ENCODE measurements around the gene HOXD10. TPM values are rescaled to one million over a fixed set of nuclear protein-coding genes. Genes with fewer than 3 reads are reported as not detected.

The HOXD10 gene
- total and polyA plus RNA-seq, 2 of the 13 experiments (the other 11 are each of a cell fraction or from before 2014, with no cell fraction given), result not detected

DNA sequence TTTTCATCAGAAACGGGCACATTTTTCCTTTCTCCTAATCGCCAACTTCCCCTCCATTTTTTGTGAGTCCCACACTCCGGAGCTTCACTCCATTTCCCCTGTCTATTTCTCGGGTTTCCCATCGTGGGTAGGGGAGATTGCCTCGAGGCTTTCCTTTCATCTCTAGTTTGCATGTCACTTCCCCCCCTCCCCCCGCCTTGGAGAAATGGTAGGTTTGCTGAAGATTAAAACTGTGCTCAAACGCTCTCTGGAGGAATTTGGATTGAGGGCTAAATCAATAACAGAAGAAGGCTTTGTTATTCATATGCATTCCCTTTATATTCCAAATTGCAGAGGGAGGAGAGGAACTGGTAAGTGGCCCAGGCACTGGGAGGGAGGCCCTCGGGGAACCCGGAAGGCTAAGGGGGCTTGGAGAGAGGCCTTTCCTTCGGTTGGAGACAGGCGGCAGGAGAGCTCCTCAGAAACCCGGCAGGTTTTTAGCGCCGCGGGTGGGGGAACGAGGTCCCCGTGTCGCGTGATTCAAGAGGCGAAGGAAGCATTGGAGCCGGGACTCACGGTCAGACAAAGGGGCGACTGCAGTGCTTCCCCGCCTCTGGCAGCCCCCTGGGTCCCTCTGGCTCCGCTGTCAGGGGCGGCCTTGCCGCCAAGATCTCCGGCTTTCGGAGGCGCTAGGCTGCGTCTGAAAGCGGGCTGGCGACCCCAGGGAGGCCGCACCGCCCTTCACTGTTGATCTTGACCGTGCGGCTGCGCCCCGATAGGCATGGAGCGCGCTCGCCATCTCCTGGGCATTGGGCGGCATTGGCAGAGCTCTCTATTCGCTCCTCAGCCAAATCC lies 19.4 kb upstream of the HOXD10 start (continued):
- TF ChIP-seq ZFYVE20 (CRISPR knock-in tag; IDR thresholded peaks at IDR 0.05; ENCODE audit: borderline replicate concordance, low read depth) (no peak), YY1 (IDR thresholded peaks at IDR 0.05; ENCODE audit: insufficient read depth, insufficient replicate concordance, low read depth, low read length) (peak; percentile 47), ZNF687 (CRISPR knock-in tag; IDR thresholded peaks at IDR 0.05) (peak; percentile 72), FOXA1 (IDR thresholded peaks at IDR 0.05) (no peak), FOXA1 (CRISPR knock-in tag; IDR thresholded peaks at IDR 0.05) (peak; percentile 81), DPF2 (CRISPR knock-in tag; IDR thresholded peaks at IDR 0.05; ENCODE audit: borderline replicate concordance, low read depth) (no peak), ZNF720 (CRISPR knock-in tag; IDR thresholded peaks at IDR 0.05) (no peak), ZNF281 (CRISPR knock-in tag; IDR thresholded peaks at IDR 0.05; ENCODE audit: borderline replicate concordance) (0 out of 2 replicates have a peak, but pooled peaks have one; percentile 12), RFXAP (CRISPR knock-in tag; IDR thresholded peaks at IDR 0.05; ENCODE audit: borderline replicate concordance) (no peak), SRY (CRISPR knock-in tag; IDR thresholded peaks at IDR 0.05) (no peak), REXO4 (CRISPR knock-in tag; IDR thresholded peaks at IDR 0.05; ENCODE audit: borderline replicate concordance) (no peak), FOXA3 (CRISPR knock-in tag; IDR thresholded peaks at IDR 0.05) (peak; percentile 57), MTF2 (CRISPR knock-in tag; IDR thresholded peaks at IDR 0.05; ENCODE audit: borderline replicate concordance) (peak; percentile 95; the same call in 1 of the 2 replicates), SIX1 (CRISPR knock-in tag; IDR thresholded peaks at IDR 0.05; ENCODE audit: borderline replicate concordance) (no peak), ARID5B (CRISPR knock-in tag; IDR thresholded peaks at IDR 0.05) (peak; percentile 71), PHF20 (CRISPR knock-in tag; IDR thresholded peaks at IDR 0.05) (peak; percentile 32; the same call in 1 of the 2 replicates), ZFP90 (CRISPR knock-in tag; IDR thresholded peaks at IDR 0.05; ENCODE audit: borderline replicate concordance) (0 out of 2 replicates have a peak, but pooled peaks have one; percentile 29), ZNF879 (CRISPR knock-in tag; IDR thresholded peaks at IDR 0.05) (no peak)

All from HepG2 (cell line).